Hematopoietic multipotent progenitor cell treated with erythropoietin and hydrocortisone succinate and interleukin-3 and kit ligand, for 15 days (in vitro differentiated cells): ENCODE measurements around the gene YES1.
A peak's percentile ranks its signal among the peaks of the same experiment; 100 is the strongest.

Experiments used
- DNase-seq: peaks from one replicate; pipeline ENCODE4 v3.0.0-alpha.2; 2015; ENCODE audit warnings: low spot score

Gene YES1

GRCh38 chr18:683531-683930 is 128.5 kb downstream of the YES1 start:
- DNase-seq = no peak

GRCh38 chr18:682833-683232 is 129.2 kb downstream of the YES1 start:
- no peak for DNase-seq

- DNase-seq = peak; percentile 17
These were observed 129.6 kb downstream of the YES1 start for GRCh38 chr18:682416-682815.

DNA sequence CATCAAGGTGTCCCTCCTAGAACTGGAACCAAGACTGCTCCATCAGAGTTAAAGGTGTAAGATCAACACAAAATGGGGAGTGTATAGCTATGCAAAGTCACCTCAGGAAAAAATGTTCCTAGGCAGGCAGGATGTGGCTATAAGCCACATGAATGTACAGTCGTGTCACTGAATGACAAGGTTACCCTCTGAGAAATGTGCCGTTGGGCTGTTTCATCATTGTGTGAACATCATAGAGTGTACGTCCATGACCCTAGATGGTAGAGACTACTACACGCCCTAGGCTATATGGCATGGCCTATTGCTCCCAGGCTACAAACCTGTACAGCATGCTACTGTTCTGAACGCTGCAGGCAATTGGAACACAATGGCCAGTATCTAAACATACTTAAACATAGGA is 130.1 kb downstream of the YES1 start:
- DNase-seq = no peak

DNA sequence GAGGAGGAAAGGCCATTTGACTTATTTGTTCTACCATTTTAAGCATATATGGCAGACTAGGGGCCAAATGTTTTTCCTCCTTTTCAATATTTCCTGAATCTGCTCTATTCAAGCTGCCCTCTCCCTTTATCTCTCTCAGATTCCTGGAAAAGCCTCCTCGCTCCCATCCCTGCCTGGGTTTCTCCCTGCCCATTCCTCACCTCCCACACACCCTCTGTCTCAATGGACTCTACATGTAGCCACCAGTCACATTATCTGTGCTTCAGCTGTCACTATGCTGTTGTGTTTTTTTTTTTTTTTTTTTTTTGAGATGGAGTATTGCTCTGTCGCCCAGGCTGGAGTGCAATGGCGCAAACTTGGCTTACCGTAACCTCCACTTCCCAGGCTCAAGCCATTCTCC is 131.7 kb downstream of the YES1 start:
- DNase-seq = no peak

- DNase-seq = no peak
These were observed 132.5 kb downstream of the YES1 start for GRCh38 chr18:679516-679915.

DNA sequence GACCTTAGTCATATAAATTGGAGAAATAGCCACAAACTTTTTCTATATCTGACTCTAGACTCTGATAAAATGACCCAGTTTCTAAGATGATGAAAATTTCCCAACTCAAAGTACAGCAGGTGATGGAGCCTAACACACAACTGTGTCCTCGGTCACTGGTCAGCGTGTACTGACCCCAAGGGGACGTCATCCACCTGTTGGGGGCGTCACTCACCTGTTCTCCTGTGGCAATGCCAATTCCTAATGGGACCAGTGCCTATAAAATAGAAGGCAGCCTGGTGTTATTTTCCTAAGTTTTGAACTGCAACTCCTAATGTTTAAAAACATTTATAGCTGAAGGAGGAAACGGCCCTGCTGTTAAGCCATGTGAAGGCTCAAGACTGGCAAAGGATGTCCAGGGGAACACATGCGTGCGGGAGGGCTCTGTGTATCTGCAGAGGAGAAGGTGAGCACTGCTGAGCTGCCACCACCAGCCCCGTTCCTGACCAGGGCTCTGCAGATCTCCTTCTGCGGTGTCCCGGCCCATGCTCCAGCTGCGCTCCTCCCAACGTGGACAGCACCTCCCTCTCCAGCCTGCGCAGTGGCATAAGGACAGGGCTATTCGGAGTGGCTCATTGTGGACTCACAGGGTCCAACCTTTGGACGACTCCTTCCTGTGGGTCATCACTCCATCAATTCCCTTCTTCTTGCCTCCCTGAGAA is 133.4 kb downstream of the YES1 start:
- DNase-seq = no peak

GRCh38 chr18:677951-678381 is 134.1 kb downstream of the YES1 start:
- no peak for DNase-seq

DNA sequence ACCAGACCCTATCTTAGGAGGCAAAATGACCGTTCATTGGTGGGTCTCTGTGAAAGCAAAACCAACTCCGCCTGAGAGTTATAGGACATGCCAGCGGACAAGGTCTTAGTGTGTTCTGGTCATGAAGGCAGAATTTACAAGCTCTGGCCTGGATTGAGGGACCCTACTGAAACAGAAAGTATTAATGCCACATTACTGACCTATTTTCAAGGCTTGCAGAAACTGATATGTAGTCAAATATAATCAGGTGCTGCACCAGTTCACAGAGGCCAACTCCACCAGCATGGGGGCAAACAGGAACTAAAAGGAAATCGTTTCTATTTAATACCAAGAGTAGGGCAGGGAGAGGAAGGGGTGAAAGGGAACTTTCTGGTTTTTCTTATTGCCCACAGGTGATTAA is 134.9 kb downstream of the YES1 start:
- no peak for DNase-seq

- no peak for DNase-seq
These were observed 135.3 kb downstream of the YES1 start for GRCh38 chr18:676736-677135.

DNA sequence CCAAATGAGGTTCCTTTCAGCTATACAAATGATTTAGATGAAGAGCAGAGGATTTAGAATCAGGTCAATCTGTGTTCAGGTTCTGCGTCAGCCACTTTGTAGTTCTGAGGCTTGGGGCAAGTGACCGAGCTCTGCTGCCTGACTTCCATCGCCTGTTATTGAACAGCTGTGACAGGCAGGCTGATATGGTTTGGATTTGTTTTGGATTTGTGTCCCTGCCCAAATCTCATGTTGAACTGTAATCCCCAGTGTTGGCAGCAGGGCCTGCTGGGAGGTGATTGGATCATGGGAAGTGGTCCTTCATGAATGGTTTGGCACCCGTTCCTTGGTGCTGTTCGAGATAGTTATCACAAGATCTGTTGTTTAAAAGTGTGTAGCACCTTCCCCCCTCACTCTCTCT is 136.0 kb downstream of the YES1 start:
- DNase-seq = no peak

GRCh38 chr18:675307-675706 is 136.7 kb downstream of the YES1 start:
- no peak for DNase-seq

GRCh38 chr18:673769-674168 is 138.3 kb downstream of the YES1 start:
- DNase-seq = no peak

- DNase-seq = no peak
These were observed 138.7 kb downstream of the YES1 start for GRCh38 chr18:673317-673716.
